DOHH2 (cell line): ENCODE results near the gene RUNX2.

Experiments
- H3F3A ChIP-seq: fragments of 200-600 bp; sonication (generic), shearing (Covaris generic); 2 replicates; pipeline ENCODE4 v1.6.0; 2016; ENCODE audit warnings: antibody characterized with exemption, mild to moderate bottlenecking; ENCODE audit not compliant: control insufficient read depth, insufficient read depth
- H3K27ac ChIP-seq: fragments of 200-600 bp; sonication (generic); 2 replicates; pipeline ENCODE4 v1.5.1; 2014; ENCODE audit warnings: low read depth, mild to moderate bottlenecking, low read length, moderate library complexity
- H3K27me3 ChIP-seq: fragments of 200-600 bp; sonication (generic); 2 replicates; pipeline ENCODE4 v1.6.1; 2014; ENCODE audit warnings: mild to moderate bottlenecking, low read length, mixed read lengths; ENCODE audit not compliant: control insufficient read depth
- H3K36me3 ChIP-seq: fragments of 200-600 bp; sonication (generic); 2 replicates; pipeline ENCODE4 v1.6.1; 2014; ENCODE audit warnings: mild to moderate bottlenecking, low read length, moderate library complexity, mixed read lengths; ENCODE audit not compliant: control insufficient read depth
- H3K4me1 ChIP-seq: fragments of 200-600 bp; sonication (generic); 2 replicates; pipeline ENCODE4 v1.6.1; 2014; ENCODE audit warnings: mild to moderate bottlenecking, low read length, mixed read lengths; ENCODE audit not compliant: control insufficient read depth
- H3K4me2 ChIP-seq: fragments of 200-600 bp; sonication (generic); 2 replicates; pipeline ENCODE4 v1.6.0; 2014; ENCODE audit warnings: mild to moderate bottlenecking, low read length, moderate library complexity
- H3K4me3 ChIP-seq: fragments of 200-600 bp; sonication (generic); 2 replicates; pipeline ENCODE4 v1.5.1; 2014; ENCODE audit warnings: mild to moderate bottlenecking, low read length, mixed read lengths
- H3K79me2 ChIP-seq: fragments of 200-600 bp; sonication (generic); 2 replicates; pipeline ENCODE4 v1.6.1; 2014; ENCODE audit warnings: mild to moderate bottlenecking, low read length, mixed read lengths; ENCODE audit not compliant: control insufficient read depth
- H3K9me2 ChIP-seq: fragments of 200-600 bp; sonication (generic); replicated peaks from 2 replicates; pipeline ENCODE4 v1.6.1; 2014; ENCODE audit warnings: mild to moderate bottlenecking, low read length, mixed read lengths; ENCODE audit not compliant: control insufficient read depth
- H3K9me3 ChIP-seq: fragments of 200-600 bp; sonication (generic); 2 replicates; pipeline ENCODE4 v1.6.1; 2014; ENCODE audit warnings: antibody characterized with exemption, low read length, mixed read lengths; ENCODE audit not compliant: control insufficient read depth, insufficient read depth
- H4K20me1 ChIP-seq: fragments of 200-600 bp; sonication (generic); 2 replicates; pipeline ENCODE4 v1.6.0; 2014; ENCODE audit warnings: low read depth, mild to moderate bottlenecking, antibody characterized with exemption, low read length, moderate library complexity; ENCODE audit not compliant: control insufficient read depth, insufficient read depth
- EZH2phosphoT487 ChIP-seq: fragments of 200-600 bp; sonication (generic); IDR thresholded peaks from 2 replicates; pipeline ENCODE4 v1.6.1; 2017; ENCODE audit warnings: borderline replicate concordance, mild to moderate bottlenecking, antibody characterized with exemption, low read length, moderate library complexity, mixed read lengths
- TF ChIP-seq, protein P1 (sequence below): fragments of 200-600 bp; sonication (generic); IDR thresholded peaks from one replicate; pipeline ENCODE4 v1.5.1; 2014; ENCODE audit warnings: antibody characterized with exemption, mild to moderate bottlenecking, low read depth, low read length; ENCODE audit not compliant: poor library complexity, severe bottlenecking

RUNX2 gene

DNA sequence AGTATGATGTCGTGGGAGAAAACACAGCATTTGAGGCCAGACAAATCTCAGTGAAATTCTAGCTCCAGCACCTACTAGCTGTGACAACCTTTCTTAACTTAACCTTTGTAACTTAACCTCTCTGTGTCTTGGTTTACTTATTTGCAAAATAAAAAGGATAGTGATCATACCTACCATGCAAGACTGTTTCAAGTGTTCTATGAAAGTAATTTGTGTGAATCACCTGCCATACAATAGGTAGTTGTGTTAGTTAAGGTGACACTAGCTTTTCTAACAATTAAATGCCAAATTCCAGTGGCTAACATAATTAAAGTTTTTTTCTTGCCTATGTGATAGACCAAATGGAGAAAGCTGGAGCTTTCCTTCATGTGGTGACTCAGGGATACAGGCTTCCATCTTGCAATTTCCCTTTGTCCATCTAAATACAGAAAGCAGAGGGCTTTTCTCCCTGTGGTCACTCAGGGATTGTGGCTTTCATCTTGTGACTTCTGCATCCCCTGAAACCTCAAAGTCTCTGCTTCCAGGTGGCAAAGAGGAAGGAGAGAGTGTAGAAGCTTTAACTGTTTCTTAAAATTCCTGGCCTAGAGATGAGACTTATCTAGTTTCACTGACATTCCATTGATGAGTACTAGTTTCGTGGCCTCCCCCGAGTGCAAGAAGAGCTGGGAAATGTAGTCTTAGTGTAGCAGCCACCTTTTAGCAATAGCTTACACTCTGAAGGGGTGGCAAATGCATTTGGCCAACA lies 376.1 kb downstream of the RUNX2 start:
- H3K4me3 ChIP-seq, result no peak overlapping the region

DNA sequence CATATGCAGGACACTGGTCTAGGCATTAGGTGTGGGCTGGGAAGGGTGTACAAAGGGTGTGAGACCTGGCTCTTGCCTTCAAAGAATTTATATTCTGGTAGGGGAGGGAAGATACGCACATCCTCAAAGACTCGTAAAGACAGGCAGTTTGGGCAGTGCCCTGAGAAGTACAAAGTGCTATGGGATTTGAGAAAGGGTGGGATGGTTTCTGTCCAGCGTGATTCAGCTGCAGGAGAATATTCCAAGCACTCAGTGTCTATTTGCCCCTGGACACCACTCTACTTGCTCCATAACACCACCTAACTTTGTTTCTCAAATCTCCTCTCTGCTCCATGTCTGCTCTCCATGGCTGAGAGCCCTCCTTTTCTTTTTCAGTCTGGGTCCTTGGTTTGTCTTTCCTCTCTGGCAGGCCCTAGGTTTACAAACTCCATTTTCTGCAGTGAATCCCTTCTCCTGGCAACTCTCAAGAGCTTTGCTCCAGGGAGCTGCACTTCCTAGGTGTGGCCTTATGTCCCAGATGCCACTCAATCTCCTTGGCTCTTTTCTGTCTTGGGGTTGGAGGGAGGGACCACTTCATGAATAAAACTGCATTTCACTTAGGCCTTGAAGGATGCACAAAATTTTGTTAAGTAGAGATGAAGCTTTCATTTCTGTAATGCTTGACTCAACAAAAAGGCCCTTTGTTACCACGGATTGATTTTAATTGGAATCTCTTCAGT lies 377.2 kb downstream of the RUNX2 start:
- no peaks in the 10 kb centered on the region for H3F3A ChIP-seq
- no peak overlapping the region for H3K27ac ChIP-seq
- TF ChIP-seq, protein P1, sequence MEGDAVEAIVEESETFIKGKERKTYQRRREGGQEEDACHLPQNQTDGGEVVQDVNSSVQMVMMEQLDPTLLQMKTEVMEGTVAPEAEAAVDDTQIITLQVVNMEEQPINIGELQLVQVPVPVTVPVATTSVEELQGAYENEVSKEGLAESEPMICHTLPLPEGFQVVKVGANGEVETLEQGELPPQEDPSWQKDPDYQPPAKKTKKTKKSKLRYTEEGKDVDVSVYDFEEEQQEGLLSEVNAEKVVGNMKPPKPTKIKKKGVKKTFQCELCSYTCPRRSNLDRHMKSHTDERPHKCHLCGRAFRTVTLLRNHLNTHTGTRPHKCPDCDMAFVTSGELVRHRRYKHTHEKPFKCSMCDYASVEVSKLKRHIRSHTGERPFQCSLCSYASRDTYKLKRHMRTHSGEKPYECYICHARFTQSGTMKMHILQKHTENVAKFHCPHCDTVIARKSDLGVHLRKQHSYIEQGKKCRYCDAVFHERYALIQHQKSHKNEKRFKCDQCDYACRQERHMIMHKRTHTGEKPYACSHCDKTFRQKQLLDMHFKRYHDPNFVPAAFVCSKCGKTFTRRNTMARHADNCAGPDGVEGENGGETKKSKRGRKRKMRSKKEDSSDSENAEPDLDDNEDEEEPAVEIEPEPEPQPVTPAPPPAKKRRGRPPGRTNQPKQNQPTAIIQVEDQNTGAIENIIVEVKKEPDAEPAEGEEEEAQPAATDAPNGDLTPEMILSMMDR, result no peak
- TF ChIP-seq EZH2phosphoT487, result no peak
- no peaks in the 10 kb centered on the region for H3K27me3 ChIP-seq
- H3K79me2 ChIP-seq, result no peaks in the 10 kb centered on the region
- no peaks in the 10 kb centered on the region for H4K20me1 ChIP-seq
- H3K36me3 ChIP-seq, result no peaks in the 10 kb centered on the region
- H3K9me2 ChIP-seq, result no peaks in the 10 kb centered on the region
- H3K9me3 ChIP-seq, result no peaks in the 10 kb centered on the region
- peaks cover 9% of the 10 kb centered on the region for H3K4me1 ChIP-seq
- no peak overlapping the region for H3K4me3 ChIP-seq
- H3K4me2 ChIP-seq, result no peak overlapping the region

More for the DNA sequence above, 376.1 kb downstream of the RUNX2 start:
- no peak overlapping the region for H3K27ac ChIP-seq
- H3F3A ChIP-seq, result no peaks in the 10 kb centered on the region
- no peaks in the 10 kb centered on the region for H3K9me3 ChIP-seq
- H3K27me3 ChIP-seq, result no peaks in the 10 kb centered on the region
- no peak for TF ChIP-seq EZH2phosphoT487
- TF ChIP-seq, protein P1, result no peak
- no peaks in the 10 kb centered on the region for H3K9me2 ChIP-seq
- no peaks in the 10 kb centered on the region for H3K4me1 ChIP-seq
- no peaks in the 10 kb centered on the region for H3K36me3 ChIP-seq
- H3K4me2 ChIP-seq, result no peak overlapping the region
- H3K79me2 ChIP-seq, result no peaks in the 10 kb centered on the region
- no peaks in the 10 kb centered on the region for H4K20me1 ChIP-seq

DNA sequence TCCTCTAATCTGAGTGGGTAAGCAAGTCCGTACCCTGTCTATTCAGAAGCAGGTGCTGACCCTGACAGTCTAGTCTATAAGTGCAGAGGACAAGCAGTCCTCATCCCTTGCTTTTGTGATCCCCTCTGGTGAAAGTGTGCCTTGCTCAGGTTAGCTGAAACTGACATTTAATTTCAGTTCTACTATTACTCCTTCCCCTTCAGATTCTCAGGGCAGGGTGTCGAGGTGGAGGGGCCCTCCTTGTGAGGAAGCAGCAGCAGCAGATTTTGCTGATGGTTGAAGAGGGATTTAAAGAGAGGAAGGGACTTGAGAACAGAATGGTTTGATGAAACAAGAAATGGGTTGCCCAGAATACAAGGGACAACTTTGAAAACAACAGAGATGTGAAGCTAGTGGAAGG lies 378.2 kb downstream of the RUNX2 start:
- Histone ChIP-seq H3K9me2 (no peaks in the 10 kb centered on the region), H3K36me3 (no peaks in the 10 kb centered on the region), H3K27me3 (no peaks in the 10 kb centered on the region), H3K9me3 (no peaks in the 10 kb centered on the region), H3K4me1 (peaks cover 15% of the 10 kb centered on the region), H3K79me2 (no peaks in the 10 kb centered on the region), H3K4me3 (no peak overlapping the region), H3K4me2 (no peak overlapping the region), H4K20me1 (no peaks in the 10 kb centered on the region), H3K27ac (no peak overlapping the region), H3F3A (no peaks in the 10 kb centered on the region)
- TF ChIP-seq, protein P1, result no peak
